Islet precursor cell (in vitro differentiated cells): ENCODE data around the gene EFHC2.
"Not testable (repeated sequence)": the region's sequence is repeated elsewhere in the genome, so short reads cannot be mapped to it uniquely, and the experiment has no call there.

Experiments
- DNase-seq: peaks from one replicate; pipeline ENCODE4 v3.0.0-alpha.2; 2018

EFHC2 gene

GRCh38 chrX:44227991-44228390 is 115.5 kb downstream of the EFHC2 start:
- no peak for DNase-seq

DNA sequence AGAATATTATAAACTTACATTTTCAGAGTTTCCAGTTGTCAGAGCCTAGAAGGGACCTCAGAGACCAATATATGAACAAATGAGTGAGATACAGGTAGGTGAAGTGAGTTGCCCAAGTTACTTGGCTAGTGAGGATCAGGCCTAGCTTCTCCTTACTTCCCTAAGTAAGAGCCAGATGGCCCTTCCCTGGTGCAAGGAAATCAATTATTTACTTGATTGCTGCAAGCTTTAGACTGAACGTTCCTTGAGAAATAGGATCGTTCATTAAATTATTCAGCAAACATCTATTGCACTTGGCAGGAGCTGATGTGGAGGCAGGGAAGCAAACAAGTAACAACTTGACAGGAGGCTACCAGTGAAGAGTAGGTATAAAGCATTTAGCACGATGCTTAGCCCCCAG is 117.8 kb downstream of the EFHC2 start:
- DNase-seq, result no peak

GRCh38 chrX:44224760-44225159 is 118.7 kb downstream of the EFHC2 start:
- no peak for DNase-seq

- DNase-seq, result no peak
These were observed 120.3 kb downstream of the EFHC2 start for GRCh38 chrX:44223150-44223549.

DNA sequence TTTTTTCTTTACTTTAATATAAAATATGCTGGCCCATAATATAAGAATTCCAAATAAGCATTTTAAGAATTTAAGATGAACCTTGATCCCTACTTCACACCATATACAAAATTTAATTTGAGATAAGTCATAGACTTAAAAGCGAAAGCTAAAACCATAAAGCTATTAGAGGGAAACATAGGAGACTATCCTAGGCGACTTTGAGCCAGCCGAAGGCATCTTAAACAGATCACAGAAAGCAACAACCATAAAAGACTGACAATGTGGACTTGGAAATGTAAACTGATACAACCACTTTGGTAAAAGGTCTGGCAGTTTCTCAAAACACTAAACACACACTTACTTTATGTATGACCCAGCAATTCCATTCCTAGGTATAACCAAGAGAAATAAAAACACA is 125.0 kb downstream of the EFHC2 start:
- no peak for DNase-seq

DNA sequence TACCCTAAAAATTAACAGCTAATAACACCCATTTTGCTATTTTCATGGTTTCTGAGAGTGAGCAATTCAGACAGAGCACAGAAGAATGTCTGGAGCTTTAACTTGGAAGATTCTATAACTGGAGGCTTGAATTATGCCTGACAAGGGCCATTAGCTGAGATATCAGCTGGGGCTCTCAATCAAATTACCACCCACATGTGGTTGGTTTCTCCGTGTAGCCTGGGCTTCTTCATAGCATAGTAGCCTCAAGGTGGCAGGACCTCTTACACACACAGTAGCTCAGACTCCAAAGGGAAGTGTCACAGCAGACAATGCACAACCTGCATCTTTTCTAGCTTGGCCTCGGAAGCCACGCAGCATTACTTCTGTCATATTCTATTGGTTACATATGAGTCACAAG is 127.3 kb downstream of the EFHC2 start:
- no peak for DNase-seq

GRCh38 chrX:44203791-44204190 is 139.7 kb downstream of the EFHC2 start:
- DNase-seq, result no peak

- no peak for DNase-seq
These were observed 140.9 kb downstream of the EFHC2 start for GRCh38 chrX:44202596-44202995.

DNA sequence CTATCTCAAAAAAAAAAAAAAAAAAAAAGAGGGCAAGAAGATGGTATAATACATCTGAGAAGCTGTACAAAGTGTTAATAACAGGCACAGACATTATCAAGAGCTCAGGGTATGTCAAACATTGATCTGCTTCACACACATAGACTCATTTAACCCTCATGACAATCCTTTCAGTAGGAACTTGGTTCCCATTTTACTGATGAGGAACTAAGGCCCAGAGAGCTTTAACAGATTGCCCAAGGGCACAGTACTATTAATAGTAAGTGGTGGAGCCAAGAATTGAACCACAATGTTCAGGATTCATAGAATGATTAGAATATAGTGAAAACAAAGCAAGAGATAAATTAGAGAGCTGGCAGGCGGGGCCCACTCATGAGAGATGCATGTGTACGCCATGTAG is 154.4 kb downstream of the EFHC2 start:
- no peak for DNase-seq

GRCh38 chrX:44187915-44188314 is 155.6 kb downstream of the EFHC2 start:
- DNase-seq, result not testable (repeated sequence)

DNA sequence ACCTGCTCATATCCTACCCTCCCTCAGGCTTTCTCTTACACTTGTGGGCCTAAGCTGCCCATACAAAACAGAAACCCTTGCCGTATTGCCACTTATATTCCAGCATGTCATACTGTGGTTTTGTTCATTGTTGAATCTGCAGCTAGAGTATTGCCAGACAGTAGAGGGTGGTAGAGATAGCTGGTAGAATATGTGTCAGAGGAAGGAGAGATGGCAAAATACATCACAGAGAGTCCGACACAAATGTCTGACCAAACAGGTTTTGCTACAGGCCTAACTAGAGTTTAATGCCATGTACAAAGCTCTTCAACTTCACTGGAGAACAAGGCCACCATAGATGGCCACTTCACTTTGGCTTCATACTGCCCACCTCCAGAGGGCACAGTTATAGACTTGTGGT is 160.1 kb downstream of the EFHC2 start:
- no peak for DNase-seq

DNA sequence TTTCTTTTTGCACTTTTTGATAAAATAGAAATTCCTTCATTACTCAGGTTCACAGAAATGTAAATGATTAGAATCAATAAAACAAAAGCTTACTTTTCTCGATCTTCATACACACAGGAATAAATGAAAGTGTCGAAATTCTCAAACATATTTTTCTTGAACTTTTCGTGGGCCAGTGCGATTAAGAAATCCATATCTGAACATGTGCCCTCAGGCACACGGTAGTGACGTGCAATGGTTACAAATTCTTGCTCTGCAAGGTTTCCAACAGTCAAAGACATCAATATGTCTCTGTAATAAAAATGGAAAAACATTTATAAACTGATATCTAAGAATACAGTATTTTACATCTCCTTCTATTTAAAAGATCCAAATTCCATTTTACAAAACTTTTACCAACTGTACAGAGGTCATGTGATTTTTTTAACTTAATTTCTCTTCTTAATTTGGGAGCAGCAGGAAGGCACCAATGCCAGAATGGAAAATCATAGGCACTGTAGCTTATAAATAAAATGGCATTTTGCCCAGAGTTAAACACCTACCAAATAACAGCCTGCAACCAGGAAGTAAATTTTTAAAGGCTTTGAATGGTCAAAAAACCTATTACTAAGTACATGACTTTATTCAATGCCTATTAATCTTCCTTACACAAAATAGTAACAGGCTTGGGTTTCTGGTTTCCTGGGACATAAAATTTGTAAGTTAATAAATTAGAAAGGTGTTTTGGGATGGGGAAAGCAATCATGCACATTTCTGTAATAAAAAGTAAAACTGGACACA is 165.0 kb downstream of the EFHC2 start:
- DNase-seq, result no peak

- DNase-seq, result no peak
These were observed 168.0 kb downstream of the EFHC2 start for GRCh38 chrX:44175455-44175854.

DNA sequence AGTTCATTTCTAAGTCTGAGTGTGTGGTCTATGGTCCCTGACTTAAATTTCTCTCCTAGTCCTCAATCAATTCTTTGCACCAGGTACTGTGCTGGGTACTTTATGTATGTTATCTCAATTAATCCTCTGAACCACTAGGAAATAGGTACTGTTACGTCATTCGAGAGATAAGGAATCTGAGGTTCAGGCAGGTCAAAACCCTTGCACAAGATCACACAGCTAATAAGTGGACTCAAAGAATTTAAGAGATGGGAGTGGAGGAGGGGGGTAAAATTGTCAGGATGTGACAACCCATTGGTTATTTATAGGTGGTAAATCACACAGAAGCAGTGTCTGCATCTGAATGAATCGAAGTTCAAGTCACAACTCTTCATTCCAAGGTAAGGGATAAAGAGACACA is 169.4 kb downstream of the EFHC2 start:
- no peak for DNase-seq

DNA sequence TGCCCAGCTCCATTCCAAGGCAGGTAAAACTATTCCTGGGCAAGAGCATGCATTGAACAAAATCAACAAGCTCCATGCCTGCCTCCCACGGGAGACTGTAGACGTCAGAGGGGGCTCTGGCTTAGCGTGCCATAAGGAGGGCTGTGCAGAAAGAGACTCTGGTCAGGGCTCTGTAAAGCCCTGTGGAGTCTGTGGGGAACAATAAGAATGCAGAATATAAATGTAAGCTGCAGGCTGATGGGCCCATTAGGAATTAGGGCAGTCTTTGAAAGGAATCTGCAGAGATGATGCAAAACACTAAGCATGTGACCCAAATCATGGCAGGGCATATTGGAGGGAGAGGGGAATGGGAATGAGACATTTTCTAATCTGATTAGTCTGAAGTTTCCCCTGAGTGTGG is 170.3 kb downstream of the EFHC2 start:
- no peak for DNase-seq

- DNase-seq, result no peak
These were observed 176.4 kb downstream of the EFHC2 start for GRCh38 chrX:44167116-44167515.

GRCh38 chrX:44162964-44163475 is 180.5 kb downstream of the EFHC2 start:
- no peak for DNase-seq

- DNase-seq, result no peak
These were observed 185.6 kb downstream of the EFHC2 start for GRCh38 chrX:44157858-44158257.

DNA sequence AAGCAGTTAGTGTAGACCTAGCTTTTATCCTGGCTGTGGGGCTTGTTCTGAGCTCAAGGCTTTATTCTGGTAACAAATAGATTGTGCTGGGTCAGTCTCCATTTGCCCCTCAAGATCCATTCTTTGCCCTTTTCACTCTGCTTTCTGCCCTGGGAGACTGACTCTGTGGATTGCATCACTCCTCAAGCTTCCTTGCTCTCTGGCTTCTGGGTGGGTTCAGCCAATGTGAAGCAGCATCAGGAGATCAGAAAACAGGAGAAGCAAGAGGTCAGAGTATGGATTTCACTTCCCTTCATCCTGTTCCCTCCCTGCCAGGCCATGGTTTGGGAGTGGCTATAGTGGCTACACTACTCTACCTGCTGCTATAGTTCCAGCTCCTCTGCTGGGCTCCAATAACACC is 186.2 kb downstream of the EFHC2 start:
- no peak for DNase-seq

GRCh38 chrX:44156726-44157125 is 186.7 kb downstream of the EFHC2 start:
- no peak for DNase-seq

DNA sequence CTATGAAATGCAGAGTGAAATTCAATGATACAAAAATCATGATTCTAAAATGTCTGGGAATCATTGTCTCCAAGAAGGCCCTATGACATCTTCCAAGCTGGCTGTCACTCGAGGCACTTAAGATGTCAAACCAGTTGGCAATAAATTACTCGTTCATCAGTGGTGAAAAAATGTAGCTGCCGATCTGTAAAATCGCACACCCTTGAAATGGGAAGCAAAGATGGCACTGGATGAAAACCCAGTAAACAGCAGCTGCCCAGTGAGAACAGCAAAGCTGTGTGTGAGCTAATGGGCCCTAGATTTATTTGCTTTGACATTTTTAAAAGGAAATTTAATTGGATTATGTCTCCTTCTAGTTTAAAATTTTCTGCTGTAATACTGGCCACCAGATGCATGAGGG is 188.3 kb downstream of the EFHC2 start:
- no peak for DNase-seq

DNA sequence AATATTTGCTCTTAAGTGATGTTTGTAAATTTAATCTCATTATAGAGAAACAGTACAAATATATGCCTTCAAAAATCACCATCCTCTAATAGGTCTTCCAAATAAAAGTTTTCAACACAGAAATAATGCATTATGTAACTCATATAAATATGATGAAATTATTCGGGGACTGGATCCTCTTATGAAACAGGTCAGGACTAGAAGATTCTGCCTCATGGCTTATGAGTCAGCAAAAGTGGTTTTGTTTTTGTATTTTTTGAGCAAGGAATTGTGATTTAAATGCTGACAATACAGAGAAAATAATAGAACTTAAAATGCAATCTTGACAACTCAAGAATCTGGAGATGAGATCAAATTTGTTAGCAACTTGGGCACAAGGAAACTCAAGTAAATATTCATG is 190.6 kb downstream of the EFHC2 start:
- no peak for DNase-seq

GRCh38 chrX:44147130-44147529 is 196.3 kb downstream of the EFHC2 start:
- DNase-seq, result no peak

GRCh38 chrX:44144177-44144945 is 199.1 kb downstream of the EFHC2 start:
- no peak for DNase-seq
